GM12878 (cell line): ENCODE measurements around the gene FALEC. TPM values are rescaled to one million over a fixed set of nuclear protein-coding genes. Genes with fewer than 3 reads are reported as not detected.

Experiments
- ATAC-seq: fragments of 200-7000 bp; cut with Tn5 transposase; 3 replicates; pipeline ENCODE4 v1.9.1; 2020; ENCODE audit warnings: mild to moderate bottlenecking, moderate library complexity
- BruUV-seq: library from RNA; stranded (reverse); fragments of 400-500 nt; replicated peaks from 2 replicates; lab custom pipeline; 2021; lab: Mats Ljungman, UMichigan
- CTCF ChIA-PET: fragments of 300-600 bp; sonication (Branson Sonifier 250); formaldehyde crosslinking; extraction: SDS; loops from one replicate; lab custom pipeline; 2021; ENCODE audit warnings: inconsistent platforms; lab: Yijun Ruan, JAX
- POLR2A ChIA-PET: fragments of 350-600 bp; formaldehyde crosslinking; extraction: SDS; loops from one replicate; lab custom pipeline; 2021; ENCODE audit warnings: inconsistent platforms; lab: Charles Lee
- RAD21 ChIA-PET: fragments of 300-600 bp; sonication (Branson Sonifier 250); formaldehyde crosslinking; loops from one replicate; lab custom pipeline; 2023; ENCODE audit warnings: antibody characterized with exemption; ENCODE audit not compliant: unreplicated experiment; lab: Charles Lee
- SMC1A ChIA-PET: fragments of 300-600 bp; sonication (Branson Sonifier 250); formaldehyde crosslinking; loops from one replicate; lab custom pipeline; 2023; ENCODE audit not compliant: unreplicated experiment, uncharacterized antibody; lab: Charles Lee
- DNase-seq: peaks from one replicate; pipeline ENCODE4 v3.0.0-alpha.2; 2011; ENCODE audit warnings: low read depth, low spot score
- FAIRE-seq: peaks from 3 replicates; lab custom pipeline; 2011; peaks lifted over from hg19 to GRCh38; lab: Jason Lieb, UNC
- H2AFZ ChIP-seq: 2 replicates; pipeline ENCODE4 v1.6.0; 2011; ENCODE audit warnings: low read depth, low read length, control low read depth; ENCODE audit not compliant: control insufficient read depth
- H3K27ac ChIP-seq: 2 replicates; pipeline ENCODE4 v1.5.1; 2011; ENCODE audit warnings: control low read depth; ENCODE audit not compliant: control insufficient read depth, insufficient read depth
- H3K27me3 ChIP-seq, 2 experiments: replicated peaks in 1 of 2; 2 replicates each; pipeline versions ENCODE4 v1.6.0 to v1.6.1; 2011; ENCODE audit warnings: low read length in 1 of 2; ENCODE audit not compliant: control insufficient read depth in 2 of 2, insufficient read depth in 2 of 2
- H3K36me3 ChIP-seq, 2 experiments: 2 replicates each; pipeline ENCODE4 v1.5.1; 2011; ENCODE audit warnings: low read length in 1 of 2; ENCODE audit not compliant: control insufficient read depth in 2 of 2, insufficient read depth in 2 of 2
- H3K4me1 ChIP-seq: 2 replicates; pipeline ENCODE4 v1.6.1; 2011; ENCODE audit warnings: mild to moderate bottlenecking, low read length, moderate library complexity, mixed read lengths; ENCODE audit not compliant: control insufficient read depth, insufficient read depth
- H3K4me2 ChIP-seq: 2 replicates; pipeline ENCODE4 v1.6.0; 2011; ENCODE audit warnings: control low read depth; ENCODE audit not compliant: control insufficient read depth, insufficient read depth
- H3K4me3 ChIP-seq: fragments of 200-600 bp; sonication (generic); 2 replicates; pipeline ENCODE4 v1.5.1; 2016
- H3K79me2 ChIP-seq: 2 replicates; pipeline ENCODE4 v1.6.0; 2011; ENCODE audit warnings: low read length; ENCODE audit not compliant: control insufficient read depth, insufficient read depth
- H3K9ac ChIP-seq: 2 replicates; pipeline ENCODE4 v1.8.0; 2011; ENCODE audit warnings: low read length, control low read depth, mixed read lengths; ENCODE audit not compliant: control insufficient read depth, insufficient read depth
- H3K9me3 ChIP-seq: replicated peaks from 3 replicates; pipeline ENCODE4 v1.5.1; 2011; ENCODE audit warnings: mild to moderate bottlenecking, low read length; ENCODE audit not compliant: control insufficient read depth, insufficient read depth
- H4K20me1 ChIP-seq: 2 replicates; pipeline ENCODE4 v1.6.0; 2011; ENCODE audit not compliant: control insufficient read depth, insufficient read depth
- CBFB ChIP-seq: IDR thresholded peaks from 2 replicates; pipeline ENCODE4 v1.6.1; 2016; ENCODE audit warnings: antibody characterized with exemption, low read depth
- CHD4 ChIP-seq: fragments of 200-600 bp; sonication (generic); IDR thresholded peaks from 2 replicates; pipeline ENCODE4 v1.6.1; 2016; ENCODE audit warnings: mild to moderate bottlenecking
- ESRRA ChIP-seq: IDR thresholded peaks from 2 replicates; pipeline ENCODE4 v1.6.1; 2012; ENCODE audit warnings: mild to moderate bottlenecking, low read length, improper control_type of control experiment
- FOXK2 ChIP-seq: fragments of 450-650 bp; IDR thresholded peaks from 2 replicates; pipeline ENCODE4 v1.6.1; 2017; ENCODE audit warnings: mild to moderate bottlenecking, moderate library complexity
- HCFC1 ChIP-seq: fragments of 150-350 bp; IDR thresholded peaks from 2 replicates; pipeline ENCODE4 v1.6.1; 2014; ENCODE audit warnings: low read length
- JUNB ChIP-seq: IDR thresholded peaks from 2 replicates; pipeline ENCODE4 v1.6.1; 2016; ENCODE audit warnings: antibody characterized with exemption, mild to moderate bottlenecking
- NFYB ChIP-seq: IDR thresholded peaks from 2 replicates; pipeline ENCODE4 v1.6.1; 2011; ENCODE audit warnings: low read depth, mild to moderate bottlenecking, low read length, improper control_type of control experiment, moderate library complexity; ENCODE audit not compliant: insufficient read depth
- PAX5 ChIP-seq: IDR thresholded peaks from 2 replicates; pipeline ENCODE4 v1.6.1; 2011; ENCODE audit warnings: low read depth, low read length, borderline replicate concordance
- SMAD5 ChIP-seq: IDR thresholded peaks from 2 replicates; pipeline ENCODE4 v1.6.1; 2016; ENCODE audit warnings: antibody characterized with exemption, low read depth
- WGBS: methylation state at CpG from one replicate; pipeline ENCODE4 v1.1.6; 2016; ENCODE audit warnings: low lambda C conversion rate; ENCODE audit not compliant: insufficient replicate concordance, insufficient coverage; ENCODE audit errors: missing lambda C conversion rate; 5-methylcytosine and 5-hydroxymethylcytosine counted together
- in situ Hi-C: fragments of 300-500 bp; cut with MboI; formaldehyde crosslinking; loops from 9 replicates; pipeline ENCODE4 v1.14.3; 2018; ENCODE audit warnings: mixed read lengths
- intact Hi-C: fragments of 100-400 bp; cut with micrococcal nuclease; formaldehyde crosslinking; loops from one replicate; pipeline ENCODE4 v1.14.2; 2022; ENCODE audit not compliant: unreplicated experiment
- polyA plus RNA-seq, 11 experiments: library from polyadenylated mRNA; depleted of rRNA in 4 of 11; unstranded in 6 of 11; stranded (reverse) in 5 of 11; fragments of >200 nt; fragmentation: Nextera tagmentation in 4 of 11; fragmentation: Illumina TruSeq in 1 of 11; extraction: Ambion mirVana in 4 of 11; extraction: Trizol in 1 of 11; gene quantifications; 1 replicate in 1 of 11; 2 replicates in 10 of 11; pipeline versions ENCODE4 v1.2.1 to v1.2.3, GENCODE V29; 2011 to 2016; ENCODE audit warnings: inconsistent platforms in 2 of 11, missing spikeins in 2 of 11, low read depth in 1 of 11
- total RNA-seq, 4 experiments: library from RNA; depleted of rRNA in 3 of 4; stranded (reverse); fragments of >200 nt in 3 of 4; fragmentation: Illumina TruSeq in 1 of 4; extraction: Trizol in 1 of 4; gene quantifications; 2 replicates each; pipeline versions ENCODE4 v1.2.1 to v1.2.3, GENCODE V29; 2013 to 2021
- TF ChIP-seq, protein P1 (sequence below): fragments of 450-650 bp; formaldehyde crosslinking; IDR thresholded peaks from 2 replicates; pipeline ENCODE4 v1.4.0; 2020; ENCODE audit warnings: mild to moderate bottlenecking, moderate library complexity

FALEC gene
- total and polyA plus RNA-seq, 10 of the 15 experiments (the other 5 are each of a cell fraction or from before 2014, with no cell fraction given), result 0.21 to 0.71 (median 0.32) TPM; not detected in 3

- in situ Hi-C loops, result no loop called here
- POLR2A ChIA-PET, result interaction anchor here (0.6 kb wide), 1 partner anchor 477 kb away, joined by 3 read pairs; no protein-coding TSS in a partner anchor
- Histone ChIP-seq H3K36me3 (no peaks in the 10 kb centered on the region), H3K79me2 (no peaks in the 10 kb centered on the region), H3K4me2 (no peak overlapping the region), H3K4me3 (no peak overlapping the region), H3K27ac (no peak overlapping the region), H3K9me3 (no peaks in the 10 kb centered on the region), H4K20me1 (no peaks in the 10 kb centered on the region)
- no peak for ATAC-seq
- FAIRE-seq, result no peak
- RAD21 ChIA-PET, result no interaction called here
- CTCF ChIA-PET, result interaction anchor here (0.9 to 4.9 kb wide), 2 partner anchors 14 to 75 kb away, joined by 3 to 20 read pairs; no protein-coding TSS in a partner anchor
- TF ChIP-seq CBFB (no peak), SMAD5 (no peak), HCFC1 (no peak), CHD4 (no peak), FOXK2 (no peak), NFYB (no peak), PAX5 (no peak), JUNB (no peak), ESRRA (no peak)
- TF ChIP-seq, protein P1, sequence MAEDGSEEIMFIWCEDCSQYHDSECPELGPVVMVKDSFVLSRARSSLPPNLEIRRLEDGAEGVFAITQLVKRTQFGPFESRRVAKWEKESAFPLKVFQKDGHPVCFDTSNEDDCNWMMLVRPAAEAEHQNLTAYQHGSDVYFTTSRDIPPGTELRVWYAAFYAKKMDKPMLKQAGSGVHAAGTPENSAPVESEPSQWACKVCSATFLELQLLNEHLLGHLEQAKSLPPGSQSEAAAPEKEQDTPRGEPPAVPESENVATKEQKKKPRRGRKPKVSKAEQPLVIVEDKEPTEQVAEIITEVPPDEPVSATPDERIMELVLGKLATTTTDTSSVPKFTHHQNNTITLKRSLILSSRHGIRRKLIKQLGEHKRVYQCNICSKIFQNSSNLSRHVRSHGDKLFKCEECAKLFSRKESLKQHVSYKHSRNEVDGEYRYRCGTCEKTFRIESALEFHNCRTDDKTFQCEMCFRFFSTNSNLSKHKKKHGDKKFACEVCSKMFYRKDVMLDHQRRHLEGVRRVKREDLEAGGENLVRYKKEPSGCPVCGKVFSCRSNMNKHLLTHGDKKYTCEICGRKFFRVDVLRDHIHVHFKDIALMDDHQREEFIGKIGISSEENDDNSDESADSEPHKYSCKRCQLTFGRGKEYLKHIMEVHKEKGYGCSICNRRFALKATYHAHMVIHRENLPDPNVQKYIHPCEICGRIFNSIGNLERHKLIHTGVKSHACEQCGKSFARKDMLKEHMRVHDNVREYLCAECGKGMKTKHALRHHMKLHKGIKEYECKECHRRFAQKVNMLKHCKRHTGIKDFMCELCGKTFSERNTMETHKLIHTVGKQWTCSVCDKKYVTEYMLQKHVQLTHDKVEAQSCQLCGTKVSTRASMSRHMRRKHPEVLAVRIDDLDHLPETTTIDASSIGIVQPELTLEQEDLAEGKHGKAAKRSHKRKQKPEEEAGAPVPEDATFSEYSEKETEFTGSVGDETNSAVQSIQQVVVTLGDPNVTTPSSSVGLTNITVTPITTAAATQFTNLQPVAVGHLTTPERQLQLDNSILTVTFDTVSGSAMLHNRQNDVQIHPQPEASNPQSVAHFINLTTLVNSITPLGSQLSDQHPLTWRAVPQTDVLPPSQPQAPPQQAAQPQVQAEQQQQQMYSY, result no peak
- TF ChIP-seq, all 136 proteins: peak for 0
- Histone ChIP-seq H3K27me3 (no peaks in the 10 kb centered on the region; a peak in 1 of 4 replicates), H2AFZ (no peak overlapping the region), H3K4me1 (peaks cover 3% of the 10 kb centered on the region; the same call in 1 of the 2 replicates), H3K9ac (no peak overlapping the region)
- WGBS, result 76% methylated on average over 16 of the region's 16 CpGs
- intact Hi-C loops, result no loop called here
- no TSS peak for BruUV-seq
- SMC1A ChIA-PET, result no interaction called here
- no peak for DNase-seq
These were observed 30.9 kb downstream of the FALEC start for GRCh38 chr1:150546294-150546937.
